GM23338 (cell line): ENCODE measurements around the gene SPNS3. TPM values are rescaled to one million over a fixed set of nuclear protein-coding genes. Genes with fewer than 3 reads are reported as not detected.

Experiments used
- ATAC-seq: fragments of 200-7000 bp; cut with Tn5 transposase; 3 replicates; pipeline ENCODE4 v1.9.1; 2020
- DNase-seq: peaks from one replicate; pipeline ENCODE4 v3.0.0-alpha.2; 2015; ENCODE audit warnings: low spot score
- H2AFZ ChIP-seq: fragments of 200-600 bp; sonication (generic); 2 replicates; pipeline ENCODE4 v1.8.0; 2016; ENCODE audit warnings: antibody characterized with exemption, mild to moderate bottlenecking, moderate library complexity
- H3F3A ChIP-seq: fragments of 200-600 bp; sonication (generic); replicated peaks from 2 replicates; pipeline ENCODE4 v1.8.0; 2017; ENCODE audit warnings: antibody characterized with exemption, mixed run types, low read depth
- H3K27ac ChIP-seq: fragments of 200-600 bp; sonication (generic); 2 replicates; pipeline ENCODE4 v1.6.1; 2016; ENCODE audit warnings: low read depth
- H3K27me3 ChIP-seq: fragments of 200-600 bp; sonication (generic); 2 replicates; pipeline ENCODE4 v1.8.0; 2016; ENCODE audit warnings: mild to moderate bottlenecking, mixed run types, moderate library complexity; ENCODE audit not compliant: insufficient read depth
- H3K36me3 ChIP-seq: fragments of 200-600 bp; sonication (generic); 2 replicates; pipeline ENCODE4 v1.8.0; 2016; ENCODE audit warnings: mild to moderate bottlenecking; ENCODE audit not compliant: insufficient read depth
- H3K4me1 ChIP-seq: fragments of 200-600 bp; sonication (generic); 2 replicates; pipeline ENCODE4 v1.8.0; 2016; ENCODE audit warnings: mild to moderate bottlenecking, moderate library complexity; ENCODE audit not compliant: insufficient read depth
- H3K4me2 ChIP-seq: fragments of 200-600 bp; sonication (generic); 2 replicates; pipeline ENCODE4 v1.7.1; 2017; ENCODE audit warnings: mixed run types
- H3K4me3 ChIP-seq: fragments of 200-600 bp; sonication (generic); 2 replicates; pipeline ENCODE4 v1.6.1; 2016; ENCODE audit warnings: mixed run types
- H3K79me2 ChIP-seq: fragments of 200-600 bp; sonication (generic); replicated peaks from 2 replicates; pipeline ENCODE4 v1.8.0; 2017; ENCODE audit warnings: mild to moderate bottlenecking; ENCODE audit not compliant: insufficient read depth
- H3K9me2 ChIP-seq: fragments of 200-600 bp; sonication (generic); 2 replicates; pipeline ENCODE4 v1.8.0; 2017; ENCODE audit not compliant: insufficient read depth
- H4K20me1 ChIP-seq: fragments of 200-600 bp; sonication (generic); replicated peaks from 2 replicates; pipeline ENCODE4 v1.8.0; 2017; ENCODE audit warnings: mild to moderate bottlenecking; ENCODE audit not compliant: insufficient read depth
- H3K27ac Mint-ChIP-seq: 2 replicates; pipeline ENCODE4 v1.8.0; 2020; ENCODE audit warnings: inconsistent platforms, mild to moderate bottlenecking, moderate library complexity, mixed read lengths
- H3K27me3 Mint-ChIP-seq: 3 replicates; pipeline ENCODE4 v1.8.0; 2022; ENCODE audit warnings: low read depth, mild to moderate bottlenecking, moderate library complexity, mixed read lengths, inconsistent platforms; ENCODE audit not compliant: insufficient read depth, poor library complexity
- H3K36me3 Mint-ChIP-seq: 3 replicates; pipeline ENCODE4 v1.8.0; 2021; ENCODE audit warnings: low read depth, mild to moderate bottlenecking, inconsistent platforms, moderate library complexity, mixed read lengths
- H3K4me1 Mint-ChIP-seq: 3 replicates; pipeline ENCODE4 v1.8.0; 2020; ENCODE audit warnings: mild to moderate bottlenecking, inconsistent platforms, mixed read lengths
- H3K4me3 Mint-ChIP-seq: 3 replicates; pipeline ENCODE4 v1.8.0; 2021; ENCODE audit warnings: moderate library complexity, mild to moderate bottlenecking, inconsistent platforms, mixed read lengths
- H3K9me3 Mint-ChIP-seq: 3 replicates; pipeline ENCODE4 v1.8.0; 2020; ENCODE audit warnings: moderate library complexity, mild to moderate bottlenecking, inconsistent platforms, mixed read lengths
- CREB1 ChIP-seq: fragments of 250-450 bp; sonication (Bioruptor Pico); IDR thresholded peaks from 2 replicates; pipeline ENCODE4 v1.5.0; 2020; ENCODE audit warnings: low read depth, mild to moderate bottlenecking, moderate library complexity
- EZH2 ChIP-seq: fragments of 200-600 bp; sonication (generic); IDR thresholded peaks from one replicate; pipeline ENCODE4 v1.8.0; 2017; ENCODE audit warnings: antibody characterized with exemption, mild to moderate bottlenecking, low read depth; ENCODE audit not compliant: unreplicated experiment
- EZH2phosphoT487 ChIP-seq: fragments of 200-600 bp; sonication (generic); IDR thresholded peaks from one replicate; pipeline ENCODE4 v1.8.1; 2018; ENCODE audit warnings: antibody characterized with exemption; ENCODE audit not compliant: unreplicated experiment
- JUNB ChIP-seq: IDR thresholded peaks from one replicate; pipeline ENCODE4 v1.6.1; 2016; ENCODE audit warnings: antibody characterized with exemption; ENCODE audit not compliant: unreplicated experiment
- NANOG ChIP-seq: IDR thresholded peaks from 2 replicates; pipeline ENCODE4 v1.6.1; 2016; ENCODE audit warnings: antibody characterized with exemption, borderline replicate concordance
- POLR2AphosphoS5 ChIP-seq: IDR thresholded peaks from 2 replicates; pipeline ENCODE4 v1.6.1; 2016; ENCODE audit warnings: antibody characterized with exemption, low read depth
- REST ChIP-seq: IDR thresholded peaks from one replicate; pipeline ENCODE4 v1.6.1; 2018; ENCODE audit warnings: antibody characterized with exemption; ENCODE audit not compliant: unreplicated experiment
- STAT1 ChIP-seq: IDR thresholded peaks from one replicate; pipeline ENCODE4 v1.6.1; 2016; ENCODE audit warnings: antibody characterized with exemption; ENCODE audit not compliant: unreplicated experiment
- ZNF114 ChIP-seq: fragments of 250-450 bp; sonication (Bioruptor Pico); IDR thresholded peaks from 2 replicates; pipeline ENCODE4 v1.5.0; 2020; ENCODE audit warnings: mild to moderate bottlenecking, moderate library complexity
- ZNF331 ChIP-seq: fragments of 250-450 bp; sonication (Bioruptor Pico); IDR thresholded peaks from 2 replicates; pipeline ENCODE4 v1.5.0; 2020; ENCODE audit warnings: low read depth, mild to moderate bottlenecking, moderate library complexity
- ZNF462 ChIP-seq: fragments of 250-450 bp; sonication (Bioruptor Pico); IDR thresholded peaks from 2 replicates; pipeline ENCODE4 v1.5.0; 2020; ENCODE audit warnings: mild to moderate bottlenecking, moderate library complexity
- polyA plus RNA-seq: library from polyadenylated mRNA; unstranded; fragments of >200 nt; fragmentation: Nextera tagmentation; extraction: Ambion mirVana; gene quantifications from 2 replicates; pipeline ENCODE4 v1.2.1, GENCODE V29; 2016
- total RNA-seq: library from RNA; depleted of rRNA; stranded (reverse); fragments of >200 nt; shearing (Covaris generic); gene quantifications from 2 replicates; pipeline ENCODE4 v1.2.3, GENCODE V29; 2014
- TF ChIP-seq, protein P1 (sequence below): IDR thresholded peaks from 2 replicates; pipeline ENCODE4 v1.6.1; 2016; ENCODE audit warnings: antibody characterized with exemption
- TF ChIP-seq, protein P2 (sequence below), 2 experiments: fragments of 200-600 bp in 1 of 2; sonication (generic) in 1 of 2; conservative IDR thresholded peaks; 2 replicates each; pipeline versions ENCODE4 v1.5.1 to v1.6.1; 2016 to 2017; ENCODE audit warnings: antibody characterized with exemption in 2 of 2, low read depth in 2 of 2, mild to moderate bottlenecking in 2 of 2, moderate library complexity in 1 of 2

Gene SPNS3
- total and polyA plus RNA-seq, 2 experiments from 2014 or later = not detected

DNA sequence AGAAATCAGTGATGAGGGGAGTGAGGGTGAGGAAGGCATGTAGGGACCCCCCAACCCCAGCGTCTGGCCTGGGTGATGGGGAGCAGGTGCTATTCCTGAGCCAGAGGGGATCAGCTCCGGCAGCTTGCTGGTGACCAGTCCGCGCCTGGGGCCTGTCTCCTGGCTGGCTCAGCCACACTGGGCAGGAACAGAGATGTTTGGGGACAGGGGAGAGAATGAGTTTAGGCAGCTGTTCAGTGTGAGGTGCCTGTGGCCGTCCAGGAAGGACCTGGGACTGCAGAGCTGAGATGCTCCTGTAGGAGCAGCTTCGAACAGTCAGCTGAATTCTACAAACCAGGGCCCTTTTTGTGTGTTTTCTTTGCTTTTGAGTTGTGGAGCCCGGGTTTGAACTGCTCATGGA is 41.7 kb downstream of the SPNS3 start:
- Mint-ChIP-seq H3K36me3 (no peaks in the 10 kb centered on the region), H3K4me3 (no peak overlapping the region), H3K4me1 (peaks cover 4% of the 10 kb centered on the region), H3K27me3 (peaks cover 8% of the 10 kb centered on the region), H3K9me3 (no peaks in the 10 kb centered on the region), H3K27ac (no peak overlapping the region)
- Histone ChIP-seq H4K20me1 (no peaks in the 10 kb centered on the region), H3K27ac (no peak overlapping the region), H3K4me1 (no peaks in the 10 kb centered on the region), H3K9me2 (no peaks in the 10 kb centered on the region), H3K4me2 (no peak overlapping the region), H3K79me2 (no peaks in the 10 kb centered on the region), H3K27me3 (no peaks in the 10 kb centered on the region), H3K4me3 (no peak overlapping the region), H2AFZ (no peak overlapping the region), H3K36me3 (no peaks in the 10 kb centered on the region), H3F3A (no peaks in the 10 kb centered on the region)
- ATAC-seq = no peak
- DNase-seq = no peak
- TF ChIP-seq EZH2 (no peak), POLR2AphosphoS5 (no peak), ZNF114 (CRISPR knock-in tag) (no peak), NANOG (no peak), ZNF331 (CRISPR knock-in tag) (no peak), JUNB (no peak), CREB1 (CRISPR knock-in tag) (no peak), REST (no peak), ZNF462 (no peak), STAT1 (no peak), EZH2phosphoT487 (no peak)
- TF ChIP-seq, protein P1, sequence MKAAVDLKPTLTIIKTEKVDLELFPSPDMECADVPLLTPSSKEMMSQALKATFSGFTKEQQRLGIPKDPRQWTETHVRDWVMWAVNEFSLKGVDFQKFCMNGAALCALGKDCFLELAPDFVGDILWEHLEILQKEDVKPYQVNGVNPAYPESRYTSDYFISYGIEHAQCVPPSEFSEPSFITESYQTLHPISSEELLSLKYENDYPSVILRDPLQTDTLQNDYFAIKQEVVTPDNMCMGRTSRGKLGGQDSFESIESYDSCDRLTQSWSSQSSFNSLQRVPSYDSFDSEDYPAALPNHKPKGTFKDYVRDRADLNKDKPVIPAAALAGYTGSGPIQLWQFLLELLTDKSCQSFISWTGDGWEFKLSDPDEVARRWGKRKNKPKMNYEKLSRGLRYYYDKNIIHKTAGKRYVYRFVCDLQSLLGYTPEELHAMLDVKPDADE = no peak
- TF ChIP-seq, protein P2, sequence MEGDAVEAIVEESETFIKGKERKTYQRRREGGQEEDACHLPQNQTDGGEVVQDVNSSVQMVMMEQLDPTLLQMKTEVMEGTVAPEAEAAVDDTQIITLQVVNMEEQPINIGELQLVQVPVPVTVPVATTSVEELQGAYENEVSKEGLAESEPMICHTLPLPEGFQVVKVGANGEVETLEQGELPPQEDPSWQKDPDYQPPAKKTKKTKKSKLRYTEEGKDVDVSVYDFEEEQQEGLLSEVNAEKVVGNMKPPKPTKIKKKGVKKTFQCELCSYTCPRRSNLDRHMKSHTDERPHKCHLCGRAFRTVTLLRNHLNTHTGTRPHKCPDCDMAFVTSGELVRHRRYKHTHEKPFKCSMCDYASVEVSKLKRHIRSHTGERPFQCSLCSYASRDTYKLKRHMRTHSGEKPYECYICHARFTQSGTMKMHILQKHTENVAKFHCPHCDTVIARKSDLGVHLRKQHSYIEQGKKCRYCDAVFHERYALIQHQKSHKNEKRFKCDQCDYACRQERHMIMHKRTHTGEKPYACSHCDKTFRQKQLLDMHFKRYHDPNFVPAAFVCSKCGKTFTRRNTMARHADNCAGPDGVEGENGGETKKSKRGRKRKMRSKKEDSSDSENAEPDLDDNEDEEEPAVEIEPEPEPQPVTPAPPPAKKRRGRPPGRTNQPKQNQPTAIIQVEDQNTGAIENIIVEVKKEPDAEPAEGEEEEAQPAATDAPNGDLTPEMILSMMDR (conservative IDR thresholded peaks at IDR 0.05; ENCODE audit: low read depth in 2 of 2) = no peak
